Subcutaneous adipose tissue (tissue), 4 donors: ENCODE measurements around the gene GIGYF2. TPM values are rescaled to one million over a fixed set of nuclear protein-coding genes. Genes with fewer than 3 reads are reported as not detected.

Experiments used
- total RNA-seq, 4 donors: library from RNA; depleted of rRNA; stranded (reverse); fragments of >200 nt; gene quantifications; one replicate each; pipeline ENCODE4 v1.1.0, GENCODE V29; 2016
- TF ChIP-seq, protein P1 (sequence below): fragments of 450-650 bp; IDR thresholded peaks from one replicate; pipeline ENCODE4 v1.5.1; 2016; ENCODE audit warnings: low read depth, mild to moderate bottlenecking, control low read depth, antibody characterized with exemption, moderate library complexity

GIGYF2 gene
- total RNA-seq, 4 donors from 2014 or later, result 73.8 to 90.4 (median 82.6) TPM

DNA sequence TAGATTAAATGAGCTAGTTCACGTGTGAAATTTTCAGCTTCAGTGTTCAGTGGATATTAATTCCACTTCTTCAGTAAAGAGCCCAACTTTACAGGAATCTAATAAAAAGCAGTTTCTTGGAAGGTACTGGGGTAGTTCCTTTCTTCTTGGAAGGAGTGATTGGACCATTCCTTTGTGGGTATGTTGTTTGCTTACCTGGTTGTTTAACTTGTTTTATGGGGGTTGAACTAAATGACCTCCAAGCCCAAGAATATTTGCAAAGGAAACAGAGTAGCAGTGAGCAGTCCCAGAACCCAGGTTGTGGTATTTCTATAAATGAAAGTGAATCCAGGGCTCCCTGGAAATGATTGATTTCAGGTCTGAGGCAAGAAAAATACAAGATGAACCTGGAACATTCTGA is 47.8 kb downstream of the GIGYF2 start:
- TF ChIP-seq, protein P1, sequence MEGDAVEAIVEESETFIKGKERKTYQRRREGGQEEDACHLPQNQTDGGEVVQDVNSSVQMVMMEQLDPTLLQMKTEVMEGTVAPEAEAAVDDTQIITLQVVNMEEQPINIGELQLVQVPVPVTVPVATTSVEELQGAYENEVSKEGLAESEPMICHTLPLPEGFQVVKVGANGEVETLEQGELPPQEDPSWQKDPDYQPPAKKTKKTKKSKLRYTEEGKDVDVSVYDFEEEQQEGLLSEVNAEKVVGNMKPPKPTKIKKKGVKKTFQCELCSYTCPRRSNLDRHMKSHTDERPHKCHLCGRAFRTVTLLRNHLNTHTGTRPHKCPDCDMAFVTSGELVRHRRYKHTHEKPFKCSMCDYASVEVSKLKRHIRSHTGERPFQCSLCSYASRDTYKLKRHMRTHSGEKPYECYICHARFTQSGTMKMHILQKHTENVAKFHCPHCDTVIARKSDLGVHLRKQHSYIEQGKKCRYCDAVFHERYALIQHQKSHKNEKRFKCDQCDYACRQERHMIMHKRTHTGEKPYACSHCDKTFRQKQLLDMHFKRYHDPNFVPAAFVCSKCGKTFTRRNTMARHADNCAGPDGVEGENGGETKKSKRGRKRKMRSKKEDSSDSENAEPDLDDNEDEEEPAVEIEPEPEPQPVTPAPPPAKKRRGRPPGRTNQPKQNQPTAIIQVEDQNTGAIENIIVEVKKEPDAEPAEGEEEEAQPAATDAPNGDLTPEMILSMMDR, result no peak

DNA sequence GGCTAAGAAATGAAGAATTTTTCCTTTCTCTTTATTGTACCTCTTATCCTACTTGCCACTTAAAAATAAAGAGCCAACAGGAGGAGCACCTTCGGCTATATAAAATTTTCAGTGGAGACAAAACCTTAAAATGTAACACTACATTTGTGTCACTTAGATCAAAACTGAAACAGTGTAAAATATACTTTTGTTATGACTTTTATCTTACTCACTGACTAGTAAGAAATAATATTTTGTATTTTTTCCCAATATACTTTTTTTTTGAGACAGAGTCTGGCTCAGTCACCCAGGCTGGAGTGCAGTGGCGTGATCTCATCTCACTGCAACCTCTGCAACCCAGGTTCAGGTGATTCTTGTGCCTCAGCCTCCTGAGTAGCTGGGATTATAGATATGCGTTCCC is 50.9 kb downstream of the GIGYF2 start:
- TF ChIP-seq, protein P1, result no peak

DNA sequence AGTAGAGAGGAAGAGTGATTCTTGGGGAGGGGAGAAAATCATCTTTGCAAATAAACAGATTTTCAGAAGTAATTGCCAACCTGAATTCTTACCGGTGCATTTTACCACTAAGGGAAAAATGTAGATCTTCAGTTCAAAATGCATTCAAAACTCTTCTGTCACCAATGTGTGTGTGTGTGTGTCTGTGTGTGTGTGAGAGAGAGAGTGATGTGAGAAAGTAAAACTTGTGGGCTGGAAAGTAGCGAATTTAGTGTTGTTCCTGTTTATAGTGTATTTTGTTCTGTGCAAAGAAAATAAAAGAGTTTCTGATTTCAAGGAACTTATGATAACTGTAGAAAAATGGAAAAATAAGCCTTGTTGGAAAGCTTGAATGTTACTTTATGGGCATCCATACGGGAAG is 52.2 kb downstream of the GIGYF2 start:
- TF ChIP-seq, protein P1, result no peak

DNA sequence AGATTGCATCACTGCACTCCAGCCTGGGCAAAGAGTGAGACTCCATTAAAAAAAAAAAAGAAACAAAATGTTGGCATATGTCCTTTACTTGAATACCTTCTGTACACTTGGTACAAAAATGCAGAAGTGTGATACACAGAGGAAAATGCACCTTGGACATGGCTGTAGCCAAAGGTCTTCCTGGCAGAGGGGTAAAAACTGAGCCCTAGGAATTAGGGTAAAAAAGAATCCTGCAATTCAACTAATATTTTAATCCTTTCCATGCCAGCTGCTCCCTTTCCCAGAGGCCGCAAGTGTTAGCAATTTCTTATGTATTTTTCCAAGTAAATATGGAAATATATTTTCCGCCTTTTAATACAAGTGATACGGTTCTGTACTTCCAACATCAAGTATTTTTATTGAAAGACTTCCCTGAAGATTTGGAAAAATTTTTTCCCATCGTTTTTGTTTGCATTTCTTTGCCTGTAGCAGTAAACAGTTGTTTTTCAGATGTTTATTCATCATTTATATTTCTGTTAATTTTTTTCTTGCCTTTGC is 53.1 kb downstream of the GIGYF2 start:
- TF ChIP-seq, protein P1, result no peak

DNA sequence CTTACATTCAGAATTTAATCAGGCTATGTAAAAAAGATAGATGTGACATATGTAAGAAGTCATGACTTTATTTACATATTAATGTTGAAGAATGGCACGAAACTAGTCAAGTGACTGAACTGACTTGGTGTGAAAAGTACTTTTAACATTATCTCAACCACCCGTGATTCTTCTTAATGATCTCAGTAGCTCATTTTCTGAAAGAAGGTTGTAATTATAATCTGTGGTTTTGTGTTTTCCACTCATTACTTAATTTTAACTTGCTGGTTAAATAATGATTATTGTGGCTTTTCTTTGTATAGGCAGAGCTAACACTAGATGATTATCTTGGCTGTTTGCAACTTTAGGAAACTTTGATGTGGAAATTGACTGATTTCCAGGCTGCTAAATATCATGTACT is 60.8 kb downstream of the GIGYF2 start:
- TF ChIP-seq, protein P1, result no peak

DNA sequence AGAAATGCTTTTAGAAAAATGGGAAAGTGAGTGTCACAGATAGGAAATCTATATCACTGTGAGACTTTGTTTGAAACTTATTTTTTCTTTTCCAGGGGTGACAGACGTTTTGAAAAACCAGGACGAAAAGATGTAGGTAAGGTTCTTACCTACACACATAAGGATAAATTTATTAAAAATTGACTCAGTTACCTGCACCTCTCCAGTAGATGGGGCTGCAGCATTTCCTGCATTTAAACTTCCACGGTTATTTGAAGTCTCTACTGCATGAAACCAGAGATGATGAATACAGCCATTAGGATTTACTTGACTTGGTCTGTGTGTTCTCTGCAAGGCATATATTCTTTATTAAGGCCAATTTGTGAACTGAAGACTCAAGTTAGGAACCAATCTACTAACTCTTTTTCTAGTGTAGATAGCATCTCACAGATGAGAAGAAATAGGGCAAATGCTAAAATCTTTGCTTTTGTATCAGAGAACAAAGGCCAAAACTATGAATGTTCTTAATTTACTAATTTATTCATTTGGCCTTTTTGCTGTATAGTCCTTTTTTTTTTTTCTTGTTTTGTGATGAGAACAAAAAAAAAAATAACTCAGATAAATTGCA is 64.3 kb downstream of the GIGYF2 start:
- TF ChIP-seq, protein P1, result no peak

DNA sequence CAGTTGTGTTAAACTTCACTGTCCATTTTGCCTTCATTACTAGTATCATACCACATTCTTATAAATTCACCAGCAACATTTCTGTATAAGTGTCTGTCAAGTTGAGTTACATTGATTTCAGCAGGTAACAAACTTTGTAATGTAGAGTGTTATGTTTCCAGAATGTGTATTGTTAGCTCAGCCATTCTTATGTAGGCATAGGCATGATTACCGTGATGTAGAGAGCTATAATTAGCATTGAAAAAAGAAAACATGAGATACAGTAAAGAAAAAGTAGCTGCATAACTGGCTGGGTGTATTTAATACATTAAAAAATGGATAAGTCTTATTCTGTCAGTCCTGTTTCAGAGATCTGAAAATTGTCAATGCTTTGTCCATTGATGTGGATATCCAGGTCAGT is 70.7 kb downstream of the GIGYF2 start:
- TF ChIP-seq, protein P1, result no peak
